Aorta (tissue), 5 donors: Measurements from ENCODE around the gene PCF11. TPM values are rescaled to one million over a fixed set of nuclear protein-coding genes. Genes with fewer than 3 reads are reported as not detected.
"Not testable (repeated sequence)": the region's sequence is repeated elsewhere in the genome, so short reads cannot be mapped to it uniquely, and the experiment has no call there.

Experiments used
- ATAC-seq: fragments of 200-7000 bp; cut with Tn5 transposase; one replicate; pipeline ENCODE4 v1.9.1; 2022; ENCODE audit warnings: moderate library complexity; ENCODE audit not compliant: low FRiP score
- DNase-seq, 2 donors: peaks; one replicate each; pipeline ENCODE4 v3.0.0-alpha.2; 2020
- H3K27ac ChIP-seq, 2 donors: one replicate each; pipeline ENCODE4 v1.5.1; 2013; ENCODE audit warnings: low read length in 2 of 2, mild to moderate bottlenecking in 2 of 2, moderate library complexity in 2 of 2, control low read depth in 1 of 2, inconsistent platforms in 1 of 2, low read depth in 1 of 2
- H3K27me3 ChIP-seq, 2 donors: one replicate each; pipeline ENCODE4 v1.6.1; 2013; ENCODE audit warnings: control low read depth in 1 of 2, low read length in 1 of 2, mild to moderate bottlenecking in 1 of 2, moderate library complexity in 1 of 2; ENCODE audit not compliant: insufficient read depth in 2 of 2, control insufficient read depth in 1 of 2
- H3K36me3 ChIP-seq, 2 donors: one replicate each; pipeline ENCODE4 v1.6.1; 2013; ENCODE audit warnings: control low read depth in 1 of 2, low read length in 1 of 2, mild to moderate bottlenecking in 1 of 2; ENCODE audit not compliant: insufficient read depth in 2 of 2, control insufficient read depth in 1 of 2
- H3K4me1 ChIP-seq, 2 donors: one replicate each; pipeline ENCODE4 v1.6.1; 2013; ENCODE audit warnings: low read length in 2 of 2, control low read depth in 1 of 2, mild to moderate bottlenecking in 1 of 2, moderate library complexity in 1 of 2; ENCODE audit not compliant: insufficient read depth in 2 of 2, control insufficient read depth in 1 of 2
- H3K4me3 ChIP-seq, 2 donors: one replicate each; pipeline ENCODE4 v1.5.1; 2013; ENCODE audit warnings: low read length in 2 of 2, control low read depth in 1 of 2, mild to moderate bottlenecking in 1 of 2
- H3K9me3 ChIP-seq: one replicate; pipeline ENCODE4 v1.6.1; 2013; ENCODE audit warnings: mild to moderate bottlenecking, low read length; ENCODE audit not compliant: control insufficient read depth
- WGBS, 2 donors: extraction: QIAGEN DNeasy Blood & Tissue Kit; methylation state at CpG; one replicate each; pipeline ENCODE4 v1.1.7; 2013; 5-methylcytosine and 5-hydroxymethylcytosine counted together
- intact Hi-C, 2 donors: fragments of 100-400 bp; cut with DNase I; formaldehyde crosslinking; loops; one replicate each; pipeline versions ENCODE4 v1.14.2 to v1.15.0; 2022
- polyA plus RNA-seq, 2 donors: library from polyadenylated mRNA; stranded (reverse); fragments of 200-250 nt; gene quantifications; one replicate each; pipeline ENCODE4 v1.2.3, GENCODE V29; 2013
- total RNA-seq, 2 donors: library from RNA; stranded (reverse); fragmentation: NEBNext Ultra II Directional; extraction: Animal tissue kit (Norgen Biotek cat#: 25700); gene quantifications; one replicate each; pipeline ENCODE4 v1.2.1, GENCODE V29; 2021
- donor health status: healthy with polysubstance abuse.
- donor health status: Bipolar disorder and iron deficiency.
- donor health status: DM: no; HTN: no; CAD: no.
- donor health status: DM: no; HTN: no; CAD: no.
- donor health status: DM: yes; HTN: yes; CAD: no.

The PCF11 gene
- total and polyA plus RNA-seq, 4 donors, result 14.5 to 82.3 (median 60.5) TPM

GRCh38 chr11:83206771-83207382 is 49.9 kb downstream of the PCF11 start:
- 63 to 71% methylated on average over 4 of the region's 4 CpGs for WGBS, 2 donors
- H3K27ac ChIP-seq, DNase-seq, intact Hi-C loops, H3K36me3 ChIP-seq, ATAC-seq, H3K27me3 ChIP-seq, H3K4me3 ChIP-seq, H3K9me3 ChIP-seq, H3K4me1 ChIP-seq: not testable (repeated sequence)

- ATAC-seq (no peak), DNase-seq (no peak)
- Histone ChIP-seq H3K27ac (no peak overlapping the region), H3K4me3 (no peak overlapping the region), H3K9me3 (no peaks in the 10 kb centered on the region), H3K4me1 (no peaks in the 10 kb centered on the region), H3K27me3 (no peaks in the 10 kb centered on the region), H3K36me3 (no peaks in the 10 kb centered on the region)
- WGBS, 2 donors, result 72 to 77% methylated on average over 8 of the region's 8 CpGs
- intact Hi-C loops, result no loop called here
These were observed 62.2 kb downstream of the PCF11 start for GRCh38 chr11:83219095-83219494.

- intact Hi-C loops, result no loop called here
These were observed 63.3 kb downstream of the PCF11 start for GRCh38 chr11:83220260-83220659.

GRCh38 chr11:83221694-83222093 is 64.8 kb downstream of the PCF11 start:
- no peak overlapping the region for H3K27ac ChIP-seq
- intact Hi-C loops, result no loop called here
- no peaks in the 10 kb centered on the region for H3K36me3 ChIP-seq
- no peaks in the 10 kb centered on the region for H3K9me3 ChIP-seq
- H3K27me3 ChIP-seq, result no peaks in the 10 kb centered on the region
- no peaks in the 10 kb centered on the region for H3K4me1 ChIP-seq
- DNase-seq (no peak), ATAC-seq (no peak)
- no peak overlapping the region for H3K4me3 ChIP-seq

More at GRCh38 chr11:83220260-83220659, 63.3 kb downstream of the PCF11 start:
- ATAC-seq (no peak), DNase-seq (no peak)
- H3K4me3 ChIP-seq, result no peak overlapping the region
- no peak overlapping the region for H3K27ac ChIP-seq
- no peaks in the 10 kb centered on the region for H3K27me3 ChIP-seq
- no peaks in the 10 kb centered on the region for H3K36me3 ChIP-seq
- WGBS, 2 donors, result 87 to 90% methylated on average over 10 of the region's 10 CpGs
- no peaks in the 10 kb centered on the region for H3K4me1 ChIP-seq
- no peaks in the 10 kb centered on the region for H3K9me3 ChIP-seq

GRCh38 chr11:83222499-83222898 is 65.6 kb downstream of the PCF11 start:
- no peak for ATAC-seq
- intact Hi-C loops, result no loop called here

GRCh38 chr11:83223457-83223856 is 66.5 kb downstream of the PCF11 start:
- no peaks in the 10 kb centered on the region for H3K4me1 ChIP-seq
- no peaks in the 10 kb centered on the region for H3K27me3 ChIP-seq
- ATAC-seq (no peak), DNase-seq (no peak)
- no peak overlapping the region for H3K4me3 ChIP-seq
- WGBS, 2 donors, result 96% methylated on average over 2 of the region's 2 CpGs
- intact Hi-C loops, result no loop called here
- H3K9me3 ChIP-seq, result no peaks in the 10 kb centered on the region
- peaks cover 0 to 2% of the 10 kb centered on the region in 2 donors for H3K36me3 ChIP-seq
- H3K27ac ChIP-seq, result no peak overlapping the region

More at GRCh38 chr11:83222499-83222898, 65.6 kb downstream of the PCF11 start:
- no peak overlapping the region for H3K27ac ChIP-seq
- no peak for DNase-seq
- WGBS, 2 donors, result 96 to 100% methylated on average over 1 of the region's 1 CpG
- no peaks in the 10 kb centered on the region for H3K27me3 ChIP-seq
- H3K36me3 ChIP-seq, result no peaks in the 10 kb centered on the region
- H3K4me1 ChIP-seq, result no peaks in the 10 kb centered on the region
- no peaks in the 10 kb centered on the region for H3K9me3 ChIP-seq
- no peak overlapping the region for H3K4me3 ChIP-seq

GRCh38 chr11:83235825-83236224 is 78.9 kb downstream of the PCF11 start:
- WGBS, 2 donors, result 4 to 9% methylated on average over 1 of the region's 1 CpG
- H3K27me3 ChIP-seq, result no peaks in the 10 kb centered on the region
- no peak overlapping the region for H3K27ac ChIP-seq
- no peak overlapping the region for H3K4me3 ChIP-seq
- H3K4me1 ChIP-seq, result no peaks in the 10 kb centered on the region
- ATAC-seq (no peak), DNase-seq (no peak)
- H3K9me3 ChIP-seq, result no peaks in the 10 kb centered on the region
- peaks cover 0 to 7% of the 10 kb centered on the region in 2 donors for H3K36me3 ChIP-seq
- intact Hi-C loops, result loop anchor here in 1 of 2 donors (10.0 kb wide), 1 partner anchor 589 kb away; no protein-coding TSS in a partner anchor

Other genes with a start within 250 kb of the PCF11 start
- gene RAB30, start 85.2 kb upstream of the PCF11 start, total RNA-seq, result 10 to 100 TPM; 20.3 to 44.1 TPM
- 1 to 10 TPM; 2.9 to 3.7 TPM for gene RAB30, start 85.2 kb upstream of the PCF11 start, polyA plus RNA-seq
- 10 to 100 TPM; 12.9 to 14.7 TPM for gene ANKRD42, start 36.6 kb downstream of the PCF11 start, total RNA-seq
- gene ANKRD42, start 36.6 kb downstream of the PCF11 start, polyA plus RNA-seq, result 1 to 10 TPM; 3.8 to 8.6 TPM
- gene CCDC90B, start 129.2 kb downstream of the PCF11 start, total RNA-seq, result 10 to 100 TPM; 35.0 to 38.6 TPM
- 10 to 100 TPM; 31.6 to 84.6 TPM for gene CCDC90B, start 129.2 kb downstream of the PCF11 start, polyA plus RNA-seq